ENCODE results near the gene ANK3.

GRCh38 chr10:60380781-60381180 lies 8.9 kb downstream of the ANK3 start:
- TF ChIP-seq CTCF (IDR thresholded peaks at IDR 0.05 in 2 of 3, conservative IDR thresholded peaks at IDR 0.05 in 1 of 3; ENCODE audit: borderline replicate concordance in 1 of 3, insufficient read depth in 1 of 3, low read depth in 2 of 3, low read length in 2 of 3) (no peak), POLR2AphosphoS5 (IDR thresholded peaks at IDR 0.05; ENCODE audit: low read depth, low read length) (no peak), RAD21 (IDR thresholded peaks at IDR 0.05; ENCODE audit: low read depth) (no peak), ATF3 (IDR thresholded peaks at IDR 0.05) (no peak), CBX3 (IDR thresholded peaks at IDR 0.05; ENCODE audit: low read depth) (no peak), EZH2phosphoT487 (IDR thresholded peaks at IDR 0.05; ENCODE audit: borderline replicate concordance) (no peak), ZNF274 (IDR thresholded peaks at IDR 0.05; ENCODE audit: low read depth, low read length) (no peak), TCF7L2 (IDR thresholded peaks at IDR 0.05; ENCODE audit: borderline replicate concordance, extremely low read depth, insufficient read depth, insufficient read length) (no peak)
